Transverse colon (tissue), 4 donors: ENCODE results near the gene DISC1. TPM values are rescaled to one million over a fixed set of nuclear protein-coding genes. Genes with fewer than 3 reads are reported as not detected.

Source experiments
- DNase-seq: peaks from one replicate; pipeline ENCODE4 v3.0.0-alpha.2; 2019
- H3K27ac ChIP-seq, 4 donors: fragments of 200-600 bp; sonication (generic); 2 replicates each; pipeline ENCODE4 v1.5.1; 2016 to 2018; ENCODE audit warnings: inconsistent platforms in 4 of 4
- H3K27me3 ChIP-seq: fragments of 200-600 bp; sonication (generic); 2 replicates; pipeline ENCODE4 v1.5.1; 2017; ENCODE audit warnings: inconsistent platforms
- H3K36me3 ChIP-seq, 4 donors: fragments of 200-600 bp; sonication (generic); 2 replicates each; pipeline ENCODE4 v1.5.1; 2017 to 2019; ENCODE audit warnings: inconsistent platforms in 4 of 4
- H3K4me1 ChIP-seq, 4 donors: fragments of 200-600 bp; sonication (generic); 2 replicates each; pipeline ENCODE4 v1.5.1; 2017 to 2020; ENCODE audit warnings: inconsistent platforms in 4 of 4
- H3K4me3 ChIP-seq, 4 donors: fragments of 200-600 bp; sonication (generic); 1 replicate in 1 of 4; 2 replicates in 3 of 4; pipeline versions ENCODE4 v1.5.1 to v1.6.1; 2017 to 2019; ENCODE audit warnings: inconsistent platforms in 4 of 4
- H3K9me3 ChIP-seq, 2 donors: fragments of 200-600 bp; sonication (generic); 2 replicates each; pipeline ENCODE4 v1.5.1; 2017 to 2019; ENCODE audit warnings: inconsistent platforms in 2 of 2
- EP300 ChIP-seq: sonication (generic); formaldehyde crosslinking; IDR thresholded peaks from one replicate; pipeline ENCODE4 v1.6.1; 2017; ENCODE audit warnings: antibody characterized with exemption, low read depth
- POLR2A ChIP-seq: fragments of 450-650 bp; IDR thresholded peaks from one replicate; pipeline ENCODE4 v1.6.1; 2016; ENCODE audit warnings: antibody characterized with exemption, mild to moderate bottlenecking, moderate library complexity
- POLR2AphosphoS5 ChIP-seq, 3 donors: sonication (generic); formaldehyde crosslinking; IDR thresholded peaks; one replicate each; pipeline ENCODE4 v1.6.1; 2016; ENCODE audit warnings: antibody characterized with exemption in 3 of 3
- WGBS, 2 donors: methylation state at CpG; one replicate each; pipeline ENCODE4 v1.1.5; 2018; ENCODE audit warnings: low coverage in 1 of 2; 5-methylcytosine and 5-hydroxymethylcytosine counted together
- in situ Hi-C, 4 donors: fragments of 200-750 bp; cut with MboI; loops; one replicate each; pipeline versions ENCODE4 v1.15.0 to v1.15.1; 2017; ENCODE audit warnings: low sequenced_read_pairs in 3 of 4, low pct_ligation_motif_present in 1 of 4, low pct_unique_long_range_greater_than_20kb in 1 of 4
- intact Hi-C: fragments of 100-400 bp; cut with DNase I; formaldehyde crosslinking; loops from one replicate; pipeline ENCODE4 v1.15.1; 2023; ENCODE audit warnings: low total_unique reads
- total RNA-seq, 4 donors: library from RNA; depleted of rRNA; stranded (reverse); fragments of >200 nt; gene quantifications; one replicate each; pipeline ENCODE4 v1.1.0, GENCODE V29; 2016
- TF ChIP-seq, protein P1 (sequence below), 5 experiments: fragments of 200-600 bp in 3 of 5; fragments of 450-650 bp in 2 of 5; sonication (generic) in 3 of 5; IDR thresholded peaks; 1 replicate in 2 of 5; 2 replicates in 3 of 5; pipeline ENCODE4 v1.5.1; 2016 to 2017; ENCODE audit warnings: antibody characterized with exemption in 5 of 5, inconsistent platforms in 3 of 5, mild to moderate bottlenecking in 2 of 5, moderate library complexity in 1 of 5

The DISC1 gene
- total RNA-seq, 4 donors from 2014 or later: 7.8 to 20.3 (median 11.5) TPM

DNA sequence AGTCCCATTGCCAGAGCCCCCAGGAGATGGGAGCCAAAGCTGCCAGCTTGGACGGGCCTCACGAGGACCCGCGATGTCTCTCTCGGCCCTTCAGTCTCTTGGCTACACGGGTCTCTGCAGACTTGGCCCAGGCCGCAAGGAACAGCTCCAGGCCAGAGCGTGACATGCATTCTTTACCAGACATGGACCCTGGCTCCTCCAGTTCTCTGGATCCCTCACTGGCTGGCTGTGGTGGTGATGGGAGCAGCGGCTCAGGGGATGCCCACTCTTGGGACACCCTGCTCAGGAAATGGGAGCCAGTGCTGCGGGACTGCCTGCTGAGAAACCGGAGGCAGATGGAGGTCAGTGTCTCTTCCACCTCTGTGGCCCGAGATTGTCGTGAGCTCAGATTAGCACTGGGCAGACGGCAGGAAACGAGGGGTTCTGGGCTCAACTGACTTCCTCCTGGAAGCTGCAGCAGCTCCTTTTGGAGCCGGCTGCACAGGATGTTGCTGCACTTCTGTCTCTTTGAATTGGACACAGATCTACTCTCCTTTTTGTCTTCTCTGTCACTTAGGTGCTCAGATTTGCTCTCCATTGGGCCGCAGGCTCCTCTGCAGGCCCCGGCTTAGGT is 68.0 kb downstream of the DISC1 start:
- no peak for DNase-seq
- 75% methylated on average over 18 of the region's 18 CpGs; no CpG with 5 or more reads in 1 of the 2 donors for WGBS, 2 donors
- no peak for TF ChIP-seq POLR2A
- TF ChIP-seq POLR2AphosphoS5 (IDR thresholded peaks at IDR 0.05): no peak
- TF ChIP-seq, protein P1, sequence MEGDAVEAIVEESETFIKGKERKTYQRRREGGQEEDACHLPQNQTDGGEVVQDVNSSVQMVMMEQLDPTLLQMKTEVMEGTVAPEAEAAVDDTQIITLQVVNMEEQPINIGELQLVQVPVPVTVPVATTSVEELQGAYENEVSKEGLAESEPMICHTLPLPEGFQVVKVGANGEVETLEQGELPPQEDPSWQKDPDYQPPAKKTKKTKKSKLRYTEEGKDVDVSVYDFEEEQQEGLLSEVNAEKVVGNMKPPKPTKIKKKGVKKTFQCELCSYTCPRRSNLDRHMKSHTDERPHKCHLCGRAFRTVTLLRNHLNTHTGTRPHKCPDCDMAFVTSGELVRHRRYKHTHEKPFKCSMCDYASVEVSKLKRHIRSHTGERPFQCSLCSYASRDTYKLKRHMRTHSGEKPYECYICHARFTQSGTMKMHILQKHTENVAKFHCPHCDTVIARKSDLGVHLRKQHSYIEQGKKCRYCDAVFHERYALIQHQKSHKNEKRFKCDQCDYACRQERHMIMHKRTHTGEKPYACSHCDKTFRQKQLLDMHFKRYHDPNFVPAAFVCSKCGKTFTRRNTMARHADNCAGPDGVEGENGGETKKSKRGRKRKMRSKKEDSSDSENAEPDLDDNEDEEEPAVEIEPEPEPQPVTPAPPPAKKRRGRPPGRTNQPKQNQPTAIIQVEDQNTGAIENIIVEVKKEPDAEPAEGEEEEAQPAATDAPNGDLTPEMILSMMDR (IDR thresholded peaks at IDR 0.05): no peak
- TF ChIP-seq EP300: no peak
- intact Hi-C loops (no loop called here), in situ Hi-C loops (no loop called here)
- no peak overlapping the region for H3K27ac ChIP-seq
- H3K9me3 ChIP-seq: no peaks in the 10 kb centered on the region
- peaks cover 0 to 18% (median 9%) of the 10 kb centered on the region in 4 donors for H3K4me1 ChIP-seq
- no peaks in the 10 kb centered on the region for H3K36me3 ChIP-seq
- no peak overlapping the region for H3K4me3 ChIP-seq
- no peaks in the 10 kb centered on the region for H3K27me3 ChIP-seq

DNA sequence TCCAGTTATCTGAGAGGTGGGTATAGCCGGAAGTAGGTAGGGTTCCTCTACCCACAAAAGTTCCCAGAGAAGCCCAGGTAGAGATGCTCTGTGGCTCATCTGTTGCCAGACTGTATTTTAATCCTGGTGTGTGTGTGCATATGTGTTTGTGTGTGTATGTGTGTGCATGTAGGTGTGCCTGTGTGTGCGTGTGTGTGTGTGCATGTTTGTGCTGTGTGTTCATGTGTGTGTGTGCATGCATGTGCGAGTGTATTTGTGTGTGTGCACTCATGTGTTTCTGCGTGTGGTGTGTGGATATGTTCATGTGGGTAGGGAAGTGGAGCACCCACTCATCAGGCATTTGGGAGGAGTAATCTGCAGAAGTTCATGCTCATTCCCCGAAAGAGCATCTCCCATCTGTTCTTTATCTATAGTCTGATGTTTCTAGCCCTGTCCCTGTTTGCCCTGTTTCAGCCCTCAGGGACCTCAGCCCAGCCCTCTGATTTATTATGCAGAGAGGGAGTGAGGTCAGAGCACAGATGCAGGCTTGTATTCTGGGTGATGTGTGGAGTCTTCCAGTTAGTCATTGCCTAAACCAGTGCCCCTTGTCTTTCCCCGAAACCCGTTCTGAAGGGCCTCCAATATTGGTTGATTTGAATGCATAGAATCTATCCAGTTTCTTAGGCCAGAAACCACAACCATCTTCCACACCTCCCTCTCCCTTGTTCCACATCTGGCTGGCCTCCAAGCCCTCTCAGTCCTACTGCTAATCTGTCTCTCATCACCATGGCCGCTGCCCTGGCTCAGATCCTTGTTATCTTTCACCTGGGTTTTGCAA is 69.1 kb downstream of the DISC1 start:
- in situ Hi-C loops: no loop called here
- 81% methylated on average over 8 of the region's 8 CpGs; no CpG with 5 or more reads in 1 of the 2 donors for WGBS, 2 donors
- TF ChIP-seq EP300: no peak
- TF ChIP-seq, protein P1 (IDR thresholded peaks at IDR 0.05): no peak
- TF ChIP-seq POLR2AphosphoS5 (IDR thresholded peaks at IDR 0.05): no peak
- TF ChIP-seq POLR2A: no peak
- Histone ChIP-seq H3K27ac (no peak overlapping the region), H3K4me3 (no peak overlapping the region), H3K36me3 (no peaks in the 10 kb centered on the region), H3K9me3 (no peaks in the 10 kb centered on the region), H3K4me1 (peaks cover 0 to 25% (median 9%) of the 10 kb centered on the region in 4 donors), H3K27me3 (no peaks in the 10 kb centered on the region)
- intact Hi-C loops: no loop called here
- no peak for DNase-seq

DNA sequence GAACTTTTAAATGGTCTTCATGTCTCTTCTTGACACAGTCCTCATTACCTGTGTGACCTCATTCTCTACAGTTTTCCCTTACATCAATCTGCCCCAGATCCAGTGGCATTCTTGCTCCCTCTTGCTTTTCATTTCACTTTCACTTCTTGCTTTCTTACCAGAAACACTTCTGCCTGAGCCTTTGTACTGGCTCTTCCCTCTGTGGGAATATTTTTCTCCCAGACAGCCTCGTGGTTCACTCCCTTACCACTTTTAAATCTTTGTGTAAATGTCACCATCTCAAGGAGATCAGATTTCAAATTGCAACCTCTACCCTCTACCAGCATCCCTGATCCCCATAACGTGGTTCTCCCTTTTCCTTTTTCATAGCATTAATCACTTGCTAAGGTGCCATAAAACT is 73.2 kb downstream of the DISC1 start:
- H3K4me3 ChIP-seq: peak overlapping the region in 1 of 4 donors; percentile 5
- intact Hi-C loops: no loop called here
- DNase-seq: no peak
- H3K27ac ChIP-seq: no peak overlapping the region
- H3K36me3 ChIP-seq: no peaks in the 10 kb centered on the region
- in situ Hi-C loops: no loop called here
- 14 to 24% methylated on average over 2 of the region's 2 CpGs for WGBS, 2 donors
- no peaks in the 10 kb centered on the region for H3K9me3 ChIP-seq
- peaks cover 0 to 13% (median 0%) of the 10 kb centered on the region in 4 donors for H3K4me1 ChIP-seq
- TF ChIP-seq POLR2A: no peak
- TF ChIP-seq, protein P1 (IDR thresholded peaks at IDR 0.05): no peak
- no peak for TF ChIP-seq EP300
- no peak for TF ChIP-seq POLR2AphosphoS5 (IDR thresholded peaks at IDR 0.05)
- H3K27me3 ChIP-seq: no peaks in the 10 kb centered on the region

DNA sequence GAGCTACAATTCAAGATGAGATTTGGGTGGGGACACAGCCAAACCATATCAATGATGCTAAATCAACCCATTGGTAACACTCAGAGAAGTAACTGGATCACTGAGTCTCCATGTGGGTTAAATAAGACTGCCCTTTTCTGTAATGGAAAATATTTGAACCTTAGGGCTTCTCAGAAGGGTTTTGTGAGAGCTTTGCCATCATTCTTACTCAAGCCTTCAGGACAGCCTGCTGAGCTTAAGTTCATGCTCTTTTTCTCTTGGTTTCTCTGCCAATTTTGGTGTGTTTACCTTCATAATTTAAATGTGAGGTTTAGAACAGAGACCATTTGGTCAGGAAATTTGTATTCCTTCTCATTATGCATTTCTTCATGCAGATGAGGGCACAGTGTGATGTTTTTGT is 74.7 kb downstream of the DISC1 start:
- H3K27ac ChIP-seq: no peak overlapping the region
- no peak for TF ChIP-seq POLR2AphosphoS5 (IDR thresholded peaks at IDR 0.05)
- TF ChIP-seq, protein P1 (IDR thresholded peaks at IDR 0.05): no peak
- TF ChIP-seq EP300: no peak
- TF ChIP-seq POLR2A: no peak
- peaks cover 0 to 10% (median 2%) of the 10 kb centered on the region in 4 donors for H3K4me1 ChIP-seq
- H3K27me3 ChIP-seq: no peaks in the 10 kb centered on the region
- no peaks in the 10 kb centered on the region for H3K9me3 ChIP-seq
- no peak for DNase-seq
- H3K4me3 ChIP-seq: no peak overlapping the region
- in situ Hi-C loops: no loop called here
- intact Hi-C loops: no loop called here
- H3K36me3 ChIP-seq: no peaks in the 10 kb centered on the region
